H1 (cell line): ENCODE data around the gene BSND. TPM values are rescaled to one million over a fixed set of nuclear protein-coding genes. Genes with fewer than 3 reads are reported as not detected.

Experiments
- CTCF ChIA-PET: fragments of 300-600 bp; sonication (Branson Sonifier 250); formaldehyde crosslinking; loops from one replicate; lab custom pipeline; 2021; ENCODE audit not compliant: partially characterized antibody; lab: Charles Lee
- POLR2A ChIA-PET: fragments of 300-600 bp; sonication (Branson Sonifier 250); formaldehyde crosslinking; loops from one replicate; lab custom pipeline; 2021; ENCODE audit warnings: inconsistent platforms; ENCODE audit not compliant: partially characterized antibody; lab: Charles Lee
- DNase-seq, 2 experiments: peaks; one replicate each; pipeline versions ENCODE4 v3.0.0 to v3.0.0-alpha.2; 2010 to 2022; ENCODE audit warnings: low spot score in 2 of 2, low read depth in 1 of 2, mixed read lengths in 1 of 2
- FAIRE-seq: peaks from 2 replicates; lab custom pipeline; 2011; peaks lifted over from hg19 to GRCh38; lab: Jason Lieb, UNC
- H2AFZ ChIP-seq: 2 replicates; pipeline ENCODE4 v1.8.1; 2012; ENCODE audit warnings: low read length, inconsistent platforms
- H2AK5ac ChIP-seq: 2 replicates; pipeline ENCODE4 v1.6.1; 2013; ENCODE audit warnings: low read depth, low read length
- H2BK120ac ChIP-seq: replicated peaks from 2 replicates; pipeline ENCODE3; 2013; ENCODE audit warnings: low read depth, low read length, inconsistent platforms
- H2BK12ac ChIP-seq: 2 replicates; pipeline ENCODE4 v1.6.1; 2013; ENCODE audit warnings: low read depth, low read length
- H2BK15ac ChIP-seq: 2 replicates; pipeline ENCODE4 v1.6.1; 2013; ENCODE audit warnings: low read length
- H2BK20ac ChIP-seq: 2 replicates; pipeline ENCODE4 v1.6.1; 2013; ENCODE audit warnings: low read length
- H2BK5ac ChIP-seq: 2 replicates; pipeline ENCODE4 v1.6.1; 2013; ENCODE audit warnings: low read depth, low read length
- H3K14ac ChIP-seq: 2 replicates; pipeline ENCODE4 v1.6.1; 2013; ENCODE audit warnings: inconsistent platforms; ENCODE audit not compliant: insufficient read length
- H3K18ac ChIP-seq: 2 replicates; pipeline ENCODE4 v1.6.1; 2013; ENCODE audit warnings: low read length; ENCODE audit errors: extremely low read depth
- H3K23ac ChIP-seq: 2 replicates; pipeline ENCODE4 v1.6.1; 2013; ENCODE audit warnings: inconsistent platforms; ENCODE audit not compliant: insufficient read length
- H3K23me2 ChIP-seq: 2 replicates; pipeline ENCODE4 v1.6.1; 2013; ENCODE audit warnings: low read depth, low read length
- H3K27ac ChIP-seq: 2 replicates; pipeline ENCODE4 v1.6.1; 2011; ENCODE audit warnings: low read depth, low read length, inconsistent platforms
- H3K27me3 ChIP-seq, 4 experiments: replicated peaks in 1 of 4; 1 replicate in 1 of 4; 2 replicates in 3 of 4; pipeline versions ENCODE4 v1.6.1 to v1.8.1; 2011 to 2013; ENCODE audit warnings: low read length in 3 of 4, mild to moderate bottlenecking in 3 of 4, inconsistent platforms in 2 of 4, mixed read lengths in 2 of 4, moderate library complexity in 1 of 4; ENCODE audit not compliant: control insufficient read depth in 3 of 4, insufficient read depth in 3 of 4; ENCODE audit errors: extremely low read depth in 1 of 4
- H3K36me3 ChIP-seq, 4 experiments: 2 replicates each; pipeline versions ENCODE4 v1.6.1 to v1.8.1; 2011 to 2013; ENCODE audit warnings: mild to moderate bottlenecking in 4 of 4, low read length in 3 of 4, moderate library complexity in 2 of 4, control low read depth in 1 of 4, inconsistent platforms in 1 of 4; ENCODE audit not compliant: insufficient read depth in 4 of 4, control insufficient read depth in 2 of 4
- H3K4ac ChIP-seq: replicated peaks from 2 replicates; pipeline ENCODE3; 2013; ENCODE audit warnings: low read length, low read depth, mixed read lengths, inconsistent platforms; ENCODE audit not compliant: insufficient read length
- H3K4me1 ChIP-seq, 4 experiments: replicated peaks in 1 of 4; 1 replicate in 1 of 4; 2 replicates in 3 of 4; pipeline versions ENCODE4 v1.6.1 to v1.8.1; 2011 to 2013; ENCODE audit warnings: low read length in 3 of 4, inconsistent platforms in 2 of 4, mixed read lengths in 1 of 4; ENCODE audit not compliant: insufficient read depth in 4 of 4, control insufficient read depth in 3 of 4
- H3K4me2 ChIP-seq, 2 experiments: 2 replicates each; pipeline versions ENCODE4 v1.6.1 to v1.8.1; 2011 to 2013; ENCODE audit warnings: low read depth in 2 of 2, low read length in 2 of 2, control low read depth in 1 of 2, inconsistent platforms in 1 of 2, mild to moderate bottlenecking in 1 of 2; ENCODE audit not compliant: insufficient read depth in 1 of 2
- H3K4me3 ChIP-seq, 4 experiments: fragments of 200-600, 300-600 bp in 1 of 4; sonication (generic), shearing (Covaris generic), sonication (Bioruptor Twin) in 1 of 4; 2 replicates each; pipeline versions ENCODE4 v1.5.1 to v1.8.1; 2011 to 2016; ENCODE audit warnings: low read length in 4 of 4, low read depth in 3 of 4, control low read depth in 2 of 4, inconsistent platforms in 2 of 4, mild to moderate bottlenecking in 2 of 4, mixed read lengths in 1 of 4, moderate library complexity in 1 of 4; ENCODE audit not compliant: insufficient read depth in 2 of 4; ENCODE audit errors: extremely low read depth in 1 of 4
- H3K56ac ChIP-seq: replicated peaks from 2 replicates; pipeline ENCODE3; 2013; ENCODE audit warnings: low read depth, mild to moderate bottlenecking, mixed read lengths, low read length, inconsistent platforms; ENCODE audit not compliant: insufficient read length
- H3K79me1 ChIP-seq: 2 replicates; pipeline ENCODE4 v1.6.1; 2013; ENCODE audit warnings: low read depth, low read length, control low read depth
- H3K79me2 ChIP-seq, 2 experiments: 2 replicates each; pipeline versions ENCODE4 v1.6.1 to v1.8.1; 2012 to 2013; ENCODE audit warnings: low read length in 2 of 2, mild to moderate bottlenecking in 2 of 2, inconsistent platforms in 1 of 2; ENCODE audit not compliant: insufficient read depth in 2 of 2, control insufficient read depth in 1 of 2
- H3K9ac ChIP-seq, 4 experiments: replicated peaks in 1 of 4; 1 replicate in 1 of 4; 2 replicates in 3 of 4; pipeline versions ENCODE4 v1.6.1 to v1.8.1; 2011 to 2013; ENCODE audit warnings: low read depth in 3 of 4, low read length in 3 of 4, control low read depth in 2 of 4, mild to moderate bottlenecking in 2 of 4, moderate library complexity in 2 of 4, inconsistent platforms in 1 of 4; ENCODE audit errors: extremely low read depth in 1 of 4
- H3K9me3 ChIP-seq, 2 experiments: 2 replicates each; pipeline versions ENCODE4 v1.6.1 to v1.8.1; 2012 to 2013; ENCODE audit warnings: mild to moderate bottlenecking in 2 of 2, moderate library complexity in 2 of 2, control low read depth in 1 of 2, inconsistent platforms in 1 of 2, low read depth in 1 of 2, low read length in 1 of 2, mixed read lengths in 1 of 2; ENCODE audit not compliant: insufficient read depth in 2 of 2
- H4K20me1 ChIP-seq, 2 experiments: replicated peaks in 1 of 2; 2 replicates each; pipeline versions ENCODE3 to v1.8.1; 2011 to 2013; ENCODE audit warnings: inconsistent platforms in 2 of 2, low read length in 2 of 2, mild to moderate bottlenecking in 1 of 2; ENCODE audit not compliant: insufficient read depth in 2 of 2, control insufficient read depth in 1 of 2
- H4K5ac ChIP-seq: 2 replicates; pipeline ENCODE4 v1.6.1; 2013; ENCODE audit warnings: low read length, low read depth, mixed read lengths, inconsistent platforms; ENCODE audit not compliant: insufficient read length
- H4K8ac ChIP-seq: 2 replicates; pipeline ENCODE4 v1.8.0; 2013; ENCODE audit warnings: mild to moderate bottlenecking, moderate library complexity, low read length, inconsistent platforms; ENCODE audit not compliant: insufficient read depth; ENCODE audit errors: extremely low read depth
- H4K91ac ChIP-seq: replicated peaks from 2 replicates; pipeline ENCODE3; 2013; ENCODE audit warnings: low read length, mixed read lengths, inconsistent platforms; ENCODE audit not compliant: insufficient read length
- BACH1 ChIP-seq: IDR thresholded peaks from 2 replicates; pipeline ENCODE4 v1.6.1; 2012; ENCODE audit warnings: low read length, improper control_type of control experiment
- CBX5 ChIP-seq: fragments of 300-800, 300-1000 bp; sonication (generic); IDR thresholded peaks from 2 replicates; pipeline ENCODE4 v1.7.1; 2016; ENCODE audit warnings: antibody characterized with exemption, low read length, low read depth
- CHD2 ChIP-seq: IDR thresholded peaks from 2 replicates; pipeline ENCODE4 v1.6.1; 2012; ENCODE audit warnings: low read length, improper control_type of control experiment
- EP300 ChIP-seq, 2 experiments: IDR thresholded peaks; 1 replicate in 1 of 2; 2 replicates in 1 of 2; pipeline ENCODE4 v1.6.1; 2011 to 2012; ENCODE audit warnings: low read depth in 2 of 2, low read length in 2 of 2, mild to moderate bottlenecking in 2 of 2, borderline replicate concordance in 1 of 2, inconsistent platforms in 1 of 2, moderate library complexity in 1 of 2
- GABPA ChIP-seq: IDR thresholded peaks from 2 replicates; pipeline ENCODE4 v1.6.1; 2011; ENCODE audit warnings: mild to moderate bottlenecking, low read length, moderate library complexity, borderline replicate concordance; ENCODE audit not compliant: insufficient read depth
- MAFK ChIP-seq: IDR thresholded peaks from 2 replicates; pipeline ENCODE4 v1.6.1; 2012; ENCODE audit warnings: low read depth, mild to moderate bottlenecking, improper control_type of control experiment, low read length
- PHF8 ChIP-seq: fragments of 200-600 bp; sonication (generic); conservative IDR thresholded peaks from 2 replicates; pipeline ENCODE4 v1.7.1; 2012; ENCODE audit warnings: low read depth, mild to moderate bottlenecking, inconsistent platforms, low read length, moderate library complexity
- POLR2AphosphoS5 ChIP-seq: IDR thresholded peaks from 2 replicates; pipeline ENCODE4 v1.6.1; 2011; ENCODE audit warnings: low read depth, low read length
- RNF2 ChIP-seq: fragments of 200-900, 300-1000 bp; sonication (generic); IDR thresholded peaks from 2 replicates; pipeline ENCODE4 v1.7.1; 2016; ENCODE audit warnings: borderline replicate concordance, low read depth, mild to moderate bottlenecking, antibody characterized with exemption, low read length; ENCODE audit not compliant: poor library complexity, severe bottlenecking; ENCODE audit errors: missing control alignments
- SP4 ChIP-seq: IDR thresholded peaks from 2 replicates; pipeline ENCODE4 v1.6.1; 2012; ENCODE audit warnings: low read length, inconsistent platforms
- TAF7 ChIP-seq: optimal IDR thresholded peaks from 2 replicates; pipeline ENCODE3; 2011; ENCODE audit warnings: low read depth, mild to moderate bottlenecking, inconsistent platforms, low read length, moderate library complexity, borderline replicate concordance
- WGBS, 2 experiments: shearing (Covaris generic) in 1 of 2; methylation state at CpG; one replicate each; pipeline versions ENCODE4 v1.1.6 to v1.1.7; 2013 to 2015; ENCODE audit warnings: low lambda C conversion rate in 2 of 2, mixed read lengths in 2 of 2, inconsistent platforms in 1 of 2, low coverage in 1 of 2, missing lambda C conversion rate in 1 of 2; ENCODE audit not compliant: insufficient replicate concordance in 2 of 2, insufficient coverage in 1 of 2, insufficient read length in 1 of 2; ENCODE audit errors: extremely low coverage in 1 of 2, missing lambda C conversion rate in 1 of 2; 5-methylcytosine and 5-hydroxymethylcytosine counted together
- polyA plus RNA-seq, 7 experiments: library from polyadenylated mRNA; depleted of rRNA in 3 of 7; stranded (reverse) in 5 of 7; unstranded in 2 of 7; fragments of >200 nt in 5 of 7; fragments of 200-250 nt in 2 of 7; gene quantifications; 1 replicate in 5 of 7; 2 replicates in 1 of 7; 4 replicates in 1 of 7; pipeline versions ENCODE4 v1.2.1 to v1.2.3, GENCODE V29; 2011 to 2013; ENCODE audit warnings: missing spikeins in 2 of 7, mixed read lengths in 2 of 7
- total RNA-seq: library from RNA; stranded (reverse); fragmentation: NEBNext Ultra II Directional; extraction: Animal tissue kit (Norgen Biotek cat#: 25700); gene quantifications from 2 replicates; pipeline ENCODE4 v1.2.1, GENCODE V29; 2021
- TF ChIP-seq, protein P1 (sequence below): IDR thresholded peaks from 2 replicates; pipeline ENCODE4 v1.6.1; 2011; ENCODE audit warnings: low read length, improper control_type of control experiment

Gene BSND
- total and polyA plus RNA-seq, 2 of the 8 experiments (the other 6 are each of a cell fraction or from before 2014, with no cell fraction given): 0.43 to 0.68 TPM

DNA sequence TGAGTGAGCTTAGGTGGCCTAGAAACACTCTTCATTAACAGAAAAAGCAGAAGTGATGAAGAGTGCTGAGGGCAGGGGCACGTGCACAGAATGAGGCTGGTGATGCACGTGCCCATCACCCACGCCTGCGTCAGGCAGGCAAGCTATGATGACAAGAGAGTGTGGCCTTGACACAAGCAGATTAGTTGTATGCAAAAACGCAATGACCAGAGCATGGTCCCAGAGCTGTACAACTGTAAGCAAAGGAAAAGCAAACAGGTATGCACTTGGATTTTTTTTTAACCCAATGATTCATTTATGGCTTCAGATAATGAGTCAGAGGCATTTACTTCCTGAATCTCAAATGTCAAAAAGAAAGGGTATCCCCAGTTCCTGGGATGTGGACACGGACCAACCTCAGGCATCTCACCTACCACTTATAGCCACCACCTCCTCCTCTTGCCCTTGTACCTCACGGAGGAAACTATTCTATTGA lies 27.4 kb upstream of the BSND start:
- H2BK15ac ChIP-seq: no peak overlapping the region
- H2AFZ ChIP-seq: no peak overlapping the region
- no peaks in the 10 kb centered on the region for H3K79me1 ChIP-seq
- no peak overlapping the region for H3K27ac ChIP-seq
- no peak overlapping the region for H3K14ac ChIP-seq
- no peak overlapping the region for H3K23ac ChIP-seq
- FAIRE-seq (no peak), DNase-seq (no peak)
- no peak overlapping the region for H4K8ac ChIP-seq
- no peak overlapping the region for H3K4ac ChIP-seq
- H2BK120ac ChIP-seq: no peak overlapping the region
- no peaks in the 10 kb centered on the region for H3K9me3 ChIP-seq
- H2BK20ac ChIP-seq: no peak overlapping the region
- no peaks in the 10 kb centered on the region; a peak in 1 of 7 replicates for H3K4me1 ChIP-seq
- no peaks in the 10 kb centered on the region for H3K36me3 ChIP-seq
- POLR2A ChIA-PET: interaction anchor here (0.8 to 1.2 kb wide), 2 partner anchors 10 to 25 kb away, joined by 3 to 5 read pairs; no protein-coding TSS in a partner anchor
- no peaks in the 10 kb centered on the region for H3K23me2 ChIP-seq
- H3K4me2 ChIP-seq: no peak overlapping the region
- H4K5ac ChIP-seq: no peak overlapping the region
- CTCF ChIA-PET: interaction anchor here (0.7 to 4.3 kb wide), 11 partner anchors 8 to 1419 kb away, joined by 3 to 31 read pairs (median 16); no protein-coding TSS in a partner anchor
- H3K27me3 ChIP-seq: no peaks in the 10 kb centered on the region
- no peak overlapping the region for H3K9ac ChIP-seq
- no peak overlapping the region for H3K56ac ChIP-seq
- no peak overlapping the region for H3K4me3 ChIP-seq
- H3K18ac ChIP-seq: no peak overlapping the region
- no peaks in the 10 kb centered on the region for H4K20me1 ChIP-seq
- WGBS, 2 experiments: 87% methylated on average over 7 of the region's 7 CpGs; no CpG with 5 or more reads in 1 of the 2 experiments
- peak overlapping the region; percentile 62 for H4K91ac ChIP-seq
- 0 out of 2 replicates have a peak overlapping the region, but pooled peaks have one; percentile 42 for H2AK5ac ChIP-seq
- no peaks in the 10 kb centered on the region for H3K79me2 ChIP-seq
- no peak overlapping the region for H2BK5ac ChIP-seq
- H2BK12ac ChIP-seq: no peak overlapping the region
- TF ChIP-seq CHD2 (no peak), GABPA (no peak), MAFK (no peak), BACH1 (no peak), RNF2 (no peak), PHF8 (no peak), TAF7 (no peak), POLR2AphosphoS5 (no peak), SP4 (no peak), EP300 (IDR thresholded peaks at IDR 0.05; ENCODE audit: borderline replicate concordance in 1 of 2, low read depth in 2 of 2, low read length in 2 of 2) (no peak), CBX5 (no peak)
- TF ChIP-seq, protein P1, sequence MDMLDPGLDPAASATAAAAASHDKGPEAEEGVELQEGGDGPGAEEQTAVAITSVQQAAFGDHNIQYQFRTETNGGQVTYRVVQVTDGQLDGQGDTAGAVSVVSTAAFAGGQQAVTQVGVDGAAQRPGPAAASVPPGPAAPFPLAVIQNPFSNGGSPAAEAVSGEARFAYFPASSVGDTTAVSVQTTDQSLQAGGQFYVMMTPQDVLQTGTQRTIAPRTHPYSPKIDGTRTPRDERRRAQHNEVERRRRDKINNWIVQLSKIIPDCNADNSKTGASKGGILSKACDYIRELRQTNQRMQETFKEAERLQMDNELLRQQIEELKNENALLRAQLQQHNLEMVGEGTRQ: no peak
